DND-41 (cell line): ENCODE data around the gene CD163.

Source experiments
- EZH2 ChIP-seq: IDR thresholded peaks from 3 replicates; pipeline ENCODE4 v1.6.1; 2012; ENCODE audit warnings: borderline replicate concordance, low read depth, mild to moderate bottlenecking, moderate library complexity, low read length, inconsistent platforms; ENCODE audit not compliant: severe bottlenecking
- TF ChIP-seq, protein P1 (sequence below): IDR thresholded peaks from 2 replicates; pipeline ENCODE4 v1.5.1; 2012; ENCODE audit warnings: borderline replicate concordance, low read length, moderate library complexity, mild to moderate bottlenecking; ENCODE audit not compliant: poor library complexity, severe bottlenecking; ENCODE audit errors: extremely low read depth

- TF ChIP-seq, protein P1, sequence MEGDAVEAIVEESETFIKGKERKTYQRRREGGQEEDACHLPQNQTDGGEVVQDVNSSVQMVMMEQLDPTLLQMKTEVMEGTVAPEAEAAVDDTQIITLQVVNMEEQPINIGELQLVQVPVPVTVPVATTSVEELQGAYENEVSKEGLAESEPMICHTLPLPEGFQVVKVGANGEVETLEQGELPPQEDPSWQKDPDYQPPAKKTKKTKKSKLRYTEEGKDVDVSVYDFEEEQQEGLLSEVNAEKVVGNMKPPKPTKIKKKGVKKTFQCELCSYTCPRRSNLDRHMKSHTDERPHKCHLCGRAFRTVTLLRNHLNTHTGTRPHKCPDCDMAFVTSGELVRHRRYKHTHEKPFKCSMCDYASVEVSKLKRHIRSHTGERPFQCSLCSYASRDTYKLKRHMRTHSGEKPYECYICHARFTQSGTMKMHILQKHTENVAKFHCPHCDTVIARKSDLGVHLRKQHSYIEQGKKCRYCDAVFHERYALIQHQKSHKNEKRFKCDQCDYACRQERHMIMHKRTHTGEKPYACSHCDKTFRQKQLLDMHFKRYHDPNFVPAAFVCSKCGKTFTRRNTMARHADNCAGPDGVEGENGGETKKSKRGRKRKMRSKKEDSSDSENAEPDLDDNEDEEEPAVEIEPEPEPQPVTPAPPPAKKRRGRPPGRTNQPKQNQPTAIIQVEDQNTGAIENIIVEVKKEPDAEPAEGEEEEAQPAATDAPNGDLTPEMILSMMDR, result no peak
- TF ChIP-seq EZH2, result no peak
These were observed 68.9 kb downstream of the CD163 start for GRCh38 chr12:7434670-7435069.
